Left ventricle myocardium inferior (tissue), 1 donor: ENCODE measurements around the gene RNU1-2. TPM values are rescaled to one million over a fixed set of nuclear protein-coding genes. Genes with fewer than 3 reads are reported as not detected.
A peak's percentile ranks its signal among the peaks of the same experiment; 100 is the strongest.

Source experiments
- DNase-seq: peaks from one replicate; pipeline ENCODE4 v3.0.0-alpha.2; 2020
- H3K27ac ChIP-seq: fragments of 200-600 bp; replicated peaks from 2 replicates; pipeline ENCODE4 v1.8.0; 2021
- H3K27me3 ChIP-seq: fragments of 200-600 bp; 2 replicates; pipeline ENCODE4 v1.8.0; 2021; ENCODE audit warnings: low read depth
- H3K36me3 ChIP-seq: fragments of 200-600 bp; 2 replicates; pipeline ENCODE4 v1.8.0; 2021
- H3K4me1 ChIP-seq: fragments of 200-600 bp; 2 replicates; pipeline ENCODE4 v1.8.0; 2021
- H3K4me3 ChIP-seq: fragments of 200-600 bp; 2 replicates; pipeline ENCODE4 v1.8.0; 2021; ENCODE audit warnings: mild to moderate bottlenecking, moderate library complexity
- H3K9me3 ChIP-seq: fragments of 200-600 bp; replicated peaks from 2 replicates; pipeline ENCODE4 v1.8.0; 2021
- CTCF ChIP-seq: fragments of 200-600 bp; IDR thresholded peaks from 2 replicates; pipeline ENCODE4 v1.8.0; 2021; ENCODE audit warnings: antibody characterized with exemption, mild to moderate bottlenecking, borderline replicate concordance
- intact Hi-C: fragments of 100-400 bp; cut with micrococcal nuclease; formaldehyde crosslinking; loops from one replicate; pipeline ENCODE4 v1.11.0; 2022
- total RNA-seq: library from RNA; stranded (reverse); fragmentation: NEBNext Ultra II Directional; extraction: Animal tissue kit (Norgen Biotek cat#: 25700); gene quantifications from one replicate; pipeline ENCODE4 v1.2.1, GENCODE V29; 2021
- donor health status: DM: no; HTN: yes; CAD: no; lungs with severe emphysema.

Gene RNU1-2
- total RNA-seq, 1 donor from 2014 or later, result 6,072 TPM

GRCh38 chr1:16920951-16921350 is 25.2 kb downstream of the RNU1-2 start:
- H3K36me3 ChIP-seq, result no peaks in the 10 kb centered on the region
- no peak for DNase-seq

DNA sequence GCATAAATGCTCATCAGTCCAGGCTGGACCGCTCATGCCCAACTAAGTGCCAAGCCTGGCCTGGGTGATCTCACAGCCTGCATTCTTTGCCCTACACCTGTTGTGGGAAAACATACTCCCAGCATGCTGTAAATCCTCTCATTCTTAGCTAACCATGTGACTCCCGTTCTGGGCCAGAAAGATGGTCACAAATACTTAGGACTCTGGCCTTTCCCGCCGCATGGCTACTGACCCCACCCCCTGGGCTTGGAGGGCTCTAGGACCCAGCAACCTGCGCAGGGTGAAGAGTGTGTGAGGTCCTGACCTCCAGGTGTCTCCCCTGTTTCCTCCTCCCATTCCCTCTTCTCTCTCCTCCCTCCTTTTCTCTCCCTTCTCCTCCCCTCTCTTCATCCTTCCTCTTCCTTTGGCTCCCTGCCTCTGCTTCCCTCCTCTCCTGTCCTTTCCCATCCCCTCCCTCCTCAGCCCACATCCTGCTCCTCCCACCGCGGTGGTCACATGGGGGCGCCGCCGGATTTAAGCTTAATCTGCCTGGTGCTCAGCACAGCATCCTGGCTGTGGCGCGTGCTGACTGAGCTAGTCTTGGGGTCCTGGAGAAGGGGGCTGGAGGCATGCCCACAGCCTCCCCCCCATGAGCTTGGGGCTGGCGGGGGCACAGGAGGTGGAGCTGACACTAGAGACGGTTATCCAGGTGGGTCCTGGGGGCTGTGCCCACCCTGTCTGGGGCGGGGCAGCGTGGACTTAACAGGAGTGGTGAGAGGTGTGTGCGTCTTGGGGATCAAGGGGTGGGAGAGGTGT is 25.8 kb downstream of the RNU1-2 start, which contains the start of gene CROCC:
CROCC (plus strand) TSS at position 541 of the 795 bp plus-strand sequence; CDS start at position 629, 88 bp downstream.
- intact Hi-C loops, result no loop called here

More at GRCh38 chr1:16920951-16921350, 25.2 kb downstream of the RNU1-2 start:
- intact Hi-C loops, result no loop called here
- Histone ChIP-seq H3K9me3 (no peaks in the 10 kb centered on the region), H3K27ac (no peak overlapping the region), H3K4me3 (no peak overlapping the region), H3K4me1 (peaks cover 11% of the 10 kb centered on the region), H3K27me3 (no peaks in the 10 kb centered on the region)
- no peak for TF ChIP-seq CTCF

DNA sequence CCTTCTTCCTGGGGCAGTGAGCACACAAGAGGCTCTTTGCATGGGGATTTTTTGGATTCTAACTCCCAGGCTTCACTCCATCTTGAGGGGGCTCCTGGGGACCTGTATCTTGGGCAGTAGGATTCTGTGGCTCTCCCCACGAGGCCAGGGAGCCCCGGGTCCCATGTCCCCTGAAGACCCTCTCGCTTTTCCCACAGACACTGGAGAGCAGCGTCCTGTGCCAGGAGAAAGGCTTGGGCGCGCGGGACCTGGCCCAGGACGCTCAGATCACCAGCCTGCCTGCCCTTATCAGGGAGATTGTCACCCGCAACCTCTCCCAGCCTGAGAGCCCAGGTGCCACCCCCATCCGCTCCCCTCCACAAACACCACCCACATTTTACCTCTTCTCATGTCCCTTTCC is 26.7 kb downstream of the RNU1-2 start:
- no peaks in the 10 kb centered on the region for H3K27me3 ChIP-seq
- peaks cover 11% of the 10 kb centered on the region for H3K4me1 ChIP-seq
- no peak for TF ChIP-seq CTCF
- no peak overlapping the region for H3K4me3 ChIP-seq
- intact Hi-C loops, result no loop called here
- no peak overlapping the region for H3K27ac ChIP-seq
- DNase-seq, result no peak
- no peaks in the 10 kb centered on the region for H3K36me3 ChIP-seq
- H3K9me3 ChIP-seq, result no peaks in the 10 kb centered on the region

More for the DNA sequence above, 25.8 kb downstream of the RNU1-2 start, which contains the start of gene CROCC:
- no peak for TF ChIP-seq CTCF
- Histone ChIP-seq H3K4me3 (no peak within 1 kb of the TSS), H3K36me3 (no peaks in the 10 kb centered on the region), H3K9me3 (no peaks in the 10 kb centered on the region), H3K27me3 (no peaks in the 10 kb centered on the region), H3K27ac (no peak within 1 kb of the TSS), H3K4me1 (peaks cover 11% of the 10 kb centered on the region)
- peak; percentile 25 for DNase-seq

GRCh38 chr1:16922885-16923431 is 27.2 kb downstream of the RNU1-2 start:
- Histone ChIP-seq H3K27me3 (no peaks in the 10 kb centered on the region), H3K4me3 (no peak overlapping the region), H3K36me3 (no peaks in the 10 kb centered on the region), H3K4me1 (peaks cover 11% of the 10 kb centered on the region), H3K27ac (no peak overlapping the region), H3K9me3 (no peaks in the 10 kb centered on the region)
- DNase-seq, result no peak
- intact Hi-C loops, result no loop called here
- TF ChIP-seq CTCF, result no peak

- no peak overlapping the region for H3K4me3 ChIP-seq
- DNase-seq, result no peak
- H3K27me3 ChIP-seq, result no peaks in the 10 kb centered on the region
- no peaks in the 10 kb centered on the region for H3K36me3 ChIP-seq
- no peak for TF ChIP-seq CTCF
- no peak overlapping the region for H3K27ac ChIP-seq
- H3K4me1 ChIP-seq, result peaks cover 11% of the 10 kb centered on the region
- H3K9me3 ChIP-seq, result no peaks in the 10 kb centered on the region
- intact Hi-C loops, result no loop called here
Observed at GRCh38 chr1:16924216-16924918, 28.6 kb downstream of the RNU1-2 start.
